ENCODE results near the gene PTPRM.
A peak's percentile ranks its signal among the peaks of the same experiment; 100 is the strongest.

The PTPRM gene

GRCh38 chr18:8045884-8046281 lies 478.8 kb downstream of the PTPRM start:
- no peak overlapping the region for H3K27ac ChIP-seq
- TF ChIP-seq CTCF (conservative IDR thresholded peaks at IDR 0.05) = no peak

GRCh38 chr18:8046441-8046840 lies 479.3 kb downstream of the PTPRM start:
- TF ChIP-seq CTCF (conservative IDR thresholded peaks at IDR 0.05) = no peak
- no peak overlapping the region for H3K27ac ChIP-seq

GRCh38 chr18:8049147-8049546 lies 482.0 kb downstream of the PTPRM start:
- H3K27ac ChIP-seq = no peak overlapping the region

GRCh38 chr18:8050616-8051329 lies 483.7 kb downstream of the PTPRM start:
- H3K27ac ChIP-seq = no peak overlapping the region
- TF ChIP-seq CTCF (conservative IDR thresholded peaks at IDR 0.05) = no peak

More at GRCh38 chr18:8049147-8049546, 482.0 kb downstream of the PTPRM start:
- no peak for TF ChIP-seq CTCF (conservative IDR thresholded peaks at IDR 0.05)

- no peak for TF ChIP-seq CTCF (conservative IDR thresholded peaks at IDR 0.05)
- no peak overlapping the region for H3K27ac ChIP-seq
These were observed 484.3 kb downstream of the PTPRM start for GRCh38 chr18:8051453-8051852.

GRCh38 chr18:8052237-8052701 lies 485.2 kb downstream of the PTPRM start:
- H3K27ac ChIP-seq = no peak overlapping the region
- TF ChIP-seq CTCF (conservative IDR thresholded peaks at IDR 0.05) = peak; percentile 59

GRCh38 chr18:8056723-8057122 lies 489.6 kb downstream of the PTPRM start:
- H3K27ac ChIP-seq = no peak overlapping the region
- TF ChIP-seq CTCF (conservative IDR thresholded peaks at IDR 0.05) = no peak

- H3K27ac ChIP-seq = peak overlapping the region; percentile 49
These were observed 496.0 kb downstream of the PTPRM start for GRCh38 chr18:8063152-8063551.
